NCI-H2081 (cell line): ENCODE results near the gene KCNJ14.
A peak's percentile ranks its signal among the peaks of the same experiment; 100 is the strongest.
"Not testable (repeated sequence)": the region's sequence is repeated elsewhere in the genome, so short reads cannot be mapped to it uniquely, and the experiment has no call there.

Experiments
- DNase-seq, 2 experiments: peaks; one replicate each; lab custom pipeline; 2025; lab: John Stamatoyannopoulos, UW

The KCNJ14 gene

GRCh38 chr19:48488478-48488877 lies 33.1 kb downstream of the KCNJ14 start:
- not testable (repeated sequence) for DNase-seq

- DNase-seq, result peak; percentile 31 to 48
Observed at GRCh38 chr19:48489608-48490216, 34.3 kb downstream of the KCNJ14 start.

GRCh38 chr19:48490981-48491792 lies 35.8 kb downstream of the KCNJ14 start:
- peak; percentile 31 to 36 for DNase-seq

GRCh38 chr19:48491793-48492123 lies 36.4 kb downstream of the KCNJ14 start:
- no peak for DNase-seq

DNA sequence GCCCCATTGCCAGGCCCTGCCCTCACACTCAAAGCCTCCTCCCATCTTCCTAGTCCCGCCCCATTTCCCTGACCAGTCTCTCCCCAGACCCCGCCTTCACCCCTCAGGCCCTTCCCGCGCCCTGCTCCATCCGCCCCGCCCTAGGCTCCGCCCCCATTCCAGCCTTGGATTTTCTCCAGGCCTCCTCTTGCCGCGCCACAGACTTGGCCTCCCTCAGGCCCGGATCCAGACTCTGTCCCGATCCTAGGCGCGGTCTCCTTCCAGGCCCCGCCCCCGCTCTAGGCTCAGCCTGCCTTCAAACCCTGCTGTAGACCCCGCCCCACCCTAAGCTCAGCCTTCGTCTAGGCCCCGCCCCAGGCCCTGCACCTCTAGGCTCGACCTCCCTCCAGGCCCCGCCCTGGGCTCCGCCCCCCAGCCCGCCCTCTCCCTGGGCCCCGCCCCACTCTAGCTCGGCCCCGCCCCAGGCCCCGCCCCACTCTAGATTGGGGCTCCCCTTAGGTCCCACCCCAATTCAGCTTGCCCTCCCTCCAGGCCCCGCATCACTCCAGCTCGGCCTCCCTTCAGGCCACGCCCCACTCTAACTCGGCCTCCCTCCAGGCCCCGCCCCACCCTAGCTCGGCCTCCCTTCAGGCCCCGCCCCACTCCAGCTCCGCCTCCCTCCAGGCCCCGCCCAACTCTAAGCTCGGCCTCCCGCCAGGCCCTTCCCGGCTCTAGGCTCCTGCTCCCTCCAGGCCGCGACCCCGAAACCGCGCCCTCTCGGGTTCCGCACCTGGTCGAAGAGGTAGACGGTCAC lies 37.7 kb downstream of the KCNJ14 start:
- peak; percentile 70 to 82 for DNase-seq

GRCh38 chr19:48493718-48494401 lies 38.5 kb downstream of the KCNJ14 start:
- no peak for DNase-seq

GRCh38 chr19:48495396-48495795 lies 40.0 kb downstream of the KCNJ14 start:
- DNase-seq, result no peak

DNA sequence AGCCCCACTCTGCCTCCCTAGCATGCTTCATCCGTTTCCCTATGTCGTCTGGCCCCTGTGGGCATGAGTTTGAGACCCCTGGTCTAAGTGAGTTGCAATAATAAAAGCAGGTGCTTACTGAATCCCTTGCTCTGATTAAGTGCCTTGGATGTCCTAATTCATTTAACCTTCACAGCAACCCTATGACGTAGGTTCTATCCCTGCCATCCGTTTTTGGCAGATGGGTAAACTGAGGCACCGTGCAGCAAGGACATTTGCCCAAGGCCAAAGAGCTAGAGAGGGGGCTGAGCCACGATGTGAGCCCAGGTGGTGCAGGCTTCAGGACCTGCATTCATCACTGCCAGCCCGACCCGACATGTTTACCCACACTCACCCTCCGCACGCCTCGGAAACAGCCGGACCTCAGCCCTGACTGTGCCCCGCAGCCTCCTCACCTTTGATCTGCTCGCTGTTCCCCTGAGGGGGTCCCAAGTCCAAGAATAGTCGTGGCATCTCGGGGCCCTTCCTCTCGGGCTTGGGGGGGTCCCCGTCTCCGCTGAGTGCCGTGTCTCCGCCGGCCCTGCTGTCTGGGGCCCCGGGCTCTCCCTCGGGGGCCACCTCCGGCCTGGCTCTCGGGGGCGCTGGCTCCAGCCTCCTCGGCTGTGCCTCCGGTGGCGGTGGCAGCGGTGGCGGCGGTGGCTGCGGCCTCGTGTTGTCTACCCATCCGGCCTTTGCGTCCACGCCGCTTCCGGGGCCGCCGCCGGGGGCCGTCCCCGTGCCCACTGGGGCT lies 41.8 kb downstream of the KCNJ14 start:
- DNase-seq, result no peak

GRCh38 chr19:48497728-48498594 lies 42.6 kb downstream of the KCNJ14 start:
- DNase-seq, result no peak

DNA sequence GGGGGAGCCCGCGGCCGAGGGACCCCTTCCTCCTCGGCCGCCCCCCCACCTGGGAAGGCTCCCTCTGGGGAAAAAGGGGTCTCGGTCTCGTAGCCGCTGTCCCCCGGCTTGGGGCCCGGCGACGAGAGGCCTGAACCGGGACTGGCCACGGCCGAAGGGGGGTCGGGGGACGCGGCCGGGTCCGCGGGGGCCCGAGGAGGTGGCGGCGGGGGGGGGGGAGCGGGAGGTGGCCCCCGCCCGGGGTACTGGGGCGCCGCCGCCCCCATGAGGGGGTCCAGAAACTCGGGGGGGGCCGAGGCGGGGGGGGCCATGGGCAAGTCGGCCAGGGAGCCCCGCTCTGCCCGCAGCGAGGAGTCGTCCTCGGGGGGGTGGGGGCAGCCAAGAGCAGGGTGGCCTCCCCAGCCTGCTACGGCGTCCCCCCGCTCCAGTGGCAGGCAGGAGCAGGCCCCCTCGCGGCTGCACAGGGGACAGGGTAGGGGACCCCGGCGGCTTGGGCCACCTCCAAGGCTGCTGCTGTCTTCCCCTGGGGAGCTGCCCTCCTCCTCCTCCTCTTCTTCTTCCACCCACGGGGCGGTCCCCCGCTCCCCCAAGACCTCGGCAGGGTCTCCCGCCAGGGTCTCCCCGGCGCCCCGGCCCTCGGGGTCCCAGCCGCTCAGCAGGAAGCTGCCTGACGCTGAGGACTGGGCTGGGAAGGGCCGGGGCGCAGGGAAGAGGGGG lies 43.4 kb downstream of the KCNJ14 start:
- no peak for DNase-seq

GRCh38 chr19:48499316-48500090 lies 44.1 kb downstream of the KCNJ14 start:
- DNase-seq, result no peak

- DNase-seq, result no peak
Observed at GRCh38 chr19:48500830-48501493, 45.6 kb downstream of the KCNJ14 start.

- peak; percentile 80 to 87 for DNase-seq
Observed at GRCh38 chr19:48501494-48502349, 46.3 kb downstream of the KCNJ14 start.

DNA sequence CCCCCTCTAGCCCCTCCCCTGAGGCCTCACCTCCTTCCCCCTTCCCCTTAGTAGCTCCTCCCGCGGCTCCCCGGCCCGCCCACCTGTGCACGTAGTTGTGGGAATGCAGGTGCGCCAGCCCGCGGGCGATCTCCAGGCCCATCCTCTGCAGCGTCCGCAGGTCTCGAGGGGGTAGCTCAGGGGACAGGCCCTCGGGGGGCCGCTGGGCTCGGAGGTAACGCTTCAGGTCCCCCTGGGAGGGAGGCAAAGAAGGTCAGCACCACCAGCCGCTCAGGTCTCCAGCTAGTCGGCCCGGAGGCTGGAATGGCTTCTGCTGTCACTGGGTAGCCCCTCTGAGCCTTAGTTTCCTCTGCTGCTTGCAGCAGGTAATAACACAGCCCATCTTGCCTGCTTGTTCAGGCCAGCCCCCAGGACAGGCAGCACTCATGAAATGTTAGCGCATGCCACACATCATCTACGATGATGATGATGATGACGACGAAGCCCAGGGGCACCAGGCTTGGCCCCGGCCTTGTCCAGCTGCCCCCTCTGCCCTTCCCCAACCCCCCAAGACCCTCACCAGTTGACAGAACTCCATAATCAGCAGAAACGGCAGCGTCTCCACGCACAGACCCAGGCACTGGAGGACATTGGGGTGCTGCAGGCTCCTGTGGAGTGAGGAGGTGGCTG lies 47.1 kb downstream of the KCNJ14 start:
- DNase-seq, result no peak

- no peak for DNase-seq
Observed at GRCh38 chr19:48506138-48506733, 50.9 kb downstream of the KCNJ14 start.

DNA sequence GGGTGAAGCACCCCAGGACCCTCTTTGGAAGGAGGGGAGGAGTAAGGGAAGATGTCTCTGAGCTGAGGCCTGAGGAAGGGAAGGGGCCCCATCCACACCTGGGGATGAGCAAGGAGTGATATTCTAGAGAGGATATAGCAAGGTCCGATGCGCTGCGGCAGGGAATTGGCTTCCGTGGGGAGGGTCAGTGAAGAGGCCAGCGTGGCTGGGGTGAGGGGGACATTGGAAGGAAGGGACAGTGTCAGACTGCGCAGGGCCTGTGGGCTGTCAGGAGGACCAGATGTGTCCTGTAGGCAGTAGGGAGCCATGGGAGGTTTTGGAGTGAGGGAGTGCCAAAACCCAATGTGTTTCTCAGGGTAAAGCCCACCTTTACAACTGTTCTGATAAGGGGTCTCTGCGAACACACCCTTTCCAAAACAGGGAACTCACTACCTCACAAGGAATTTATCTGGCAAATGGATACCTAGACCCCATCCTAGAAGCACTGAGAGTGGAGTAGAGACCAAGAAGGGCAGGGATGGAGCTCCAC lies 52.6 kb downstream of the KCNJ14 start:
- DNase-seq, result no peak
